ENCODE data around the gene LRRC27. TPM values are rescaled to one million over a fixed set of nuclear protein-coding genes. Genes with fewer than 3 reads are reported as not detected.

Gene LRRC27
- polyA plus RNA-seq, 3 donors = 26.3 to 31.9 (median 26.8) TPM

DNA sequence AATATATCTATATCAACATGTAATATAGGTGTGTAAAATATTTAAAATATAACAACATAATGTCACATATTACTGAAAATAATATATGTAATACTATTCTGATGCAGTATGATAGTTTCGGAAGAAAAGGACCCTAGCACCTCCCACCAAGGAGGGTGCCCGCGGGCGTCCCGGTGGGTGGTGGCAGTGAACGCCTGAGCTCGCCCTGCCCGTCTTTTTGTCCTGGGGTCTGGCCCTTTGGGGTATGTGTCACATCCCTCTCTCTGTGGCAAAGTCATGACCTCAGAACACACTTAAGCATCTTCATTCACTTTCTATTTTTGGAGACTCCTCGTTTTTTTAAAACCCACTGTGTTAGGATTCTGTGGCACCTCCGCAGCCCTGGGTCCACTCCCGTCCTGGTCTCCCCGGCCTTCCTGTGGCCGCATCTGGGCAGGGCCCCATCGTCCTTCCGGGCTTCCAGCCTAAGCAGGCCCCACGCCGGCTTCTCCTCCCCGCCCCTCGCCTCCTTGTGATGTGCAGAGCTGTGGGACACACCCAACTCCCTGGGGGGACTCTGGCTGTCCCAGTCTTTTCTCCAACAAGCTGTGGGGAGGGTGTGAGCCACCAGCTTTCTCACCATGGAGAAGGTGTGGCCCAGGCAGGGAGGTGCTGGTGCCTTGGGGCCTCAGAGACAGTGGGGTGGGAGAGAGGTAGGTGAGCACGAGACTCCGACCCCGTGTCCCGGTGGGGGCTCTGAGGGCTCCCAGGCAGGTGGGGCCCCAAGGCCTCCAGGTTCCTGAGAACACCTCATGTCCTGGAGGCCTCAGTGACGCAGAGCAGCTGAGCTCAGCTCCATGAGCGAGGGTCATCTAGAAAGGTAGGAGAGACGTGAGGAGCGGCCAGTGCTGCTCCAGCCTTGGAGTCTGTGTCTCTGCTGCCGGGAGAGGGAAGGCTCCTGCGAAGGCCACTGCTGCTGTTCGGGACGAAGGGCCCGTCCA lies 81.5 kb downstream of the LRRC27 start:
- DNase-seq (ENCODE audit: extremely low read depth in 1 of 11, low read depth in 9 of 11, low spot score in 4 of 11) = no peak

DNA sequence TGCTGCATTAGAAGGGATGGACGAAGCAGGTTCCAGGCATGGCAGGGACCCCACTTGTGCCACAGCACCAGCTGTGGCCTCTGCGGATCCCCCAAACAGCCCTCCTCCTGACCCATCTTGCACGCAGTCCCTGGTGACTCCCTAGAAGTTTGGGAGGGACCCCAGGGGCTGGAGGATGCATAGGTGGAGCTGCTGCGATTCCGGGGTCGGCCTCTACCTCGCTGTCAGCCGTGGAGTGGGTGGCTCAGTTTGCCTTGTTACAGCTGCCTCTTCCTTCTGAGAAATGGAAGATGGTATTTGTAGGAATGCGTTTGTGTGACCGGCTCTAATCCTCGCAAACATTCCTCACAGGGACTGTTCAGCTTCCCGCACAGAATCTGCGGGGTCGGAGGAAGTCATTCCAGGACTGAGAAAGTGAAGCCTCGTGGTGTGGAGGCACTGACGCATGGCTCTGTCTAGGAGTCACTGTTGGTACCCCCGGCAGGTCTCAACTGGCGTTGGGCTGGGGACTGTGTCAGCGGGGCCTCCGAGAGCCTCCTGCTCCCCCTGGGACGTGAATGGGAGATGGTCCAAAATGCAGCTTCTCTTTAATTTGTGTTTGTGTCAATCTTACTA lies 82.5 kb downstream of the LRRC27 start:
- no peak for DNase-seq (ENCODE audit: extremely low read depth in 1 of 11, low read depth in 9 of 11, low spot score in 4 of 11)

DNA sequence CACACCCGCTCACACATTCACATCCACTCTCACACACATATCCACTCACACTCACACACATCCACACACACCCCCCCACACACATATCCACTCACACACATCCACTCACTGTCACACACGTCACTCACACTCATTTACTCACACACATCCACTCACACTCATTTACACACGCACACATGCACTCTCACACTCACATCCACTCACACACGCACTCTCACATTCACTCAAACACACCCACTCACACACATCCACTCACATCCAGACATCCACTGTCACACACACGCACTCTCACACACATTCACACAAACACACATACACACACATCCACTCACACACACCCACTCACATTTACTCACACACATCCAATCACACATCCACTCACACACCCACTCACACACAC lies 83.3 kb downstream of the LRRC27 start:
- DNase-seq (ENCODE audit: extremely low read depth in 1 of 11, low read depth in 9 of 11, low spot score in 4 of 11) = no peak

DNA sequence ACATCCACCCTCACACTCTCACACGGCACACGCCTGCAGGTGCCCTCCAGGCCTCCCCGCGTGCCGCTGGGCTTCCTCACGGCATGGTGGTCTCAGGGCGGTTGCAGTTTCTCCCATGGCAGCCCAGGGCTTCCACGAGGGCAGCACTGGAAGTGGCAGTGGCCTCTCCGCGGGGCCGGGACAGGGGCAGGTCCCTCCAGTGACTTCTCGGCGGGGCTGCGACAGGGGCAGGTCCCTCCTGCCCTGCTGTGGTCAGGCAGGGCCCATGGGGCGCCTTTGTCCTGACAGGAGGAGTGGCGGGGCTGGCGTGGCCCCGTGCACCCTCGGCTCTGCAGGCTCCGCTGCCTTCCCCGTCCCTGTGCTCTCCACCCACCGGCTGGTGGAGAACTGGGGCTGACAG lies 84.0 kb downstream of the LRRC27 start:
- no peak for DNase-seq (ENCODE audit: extremely low read depth in 1 of 11, low read depth in 9 of 11, low spot score in 4 of 11)

DNA sequence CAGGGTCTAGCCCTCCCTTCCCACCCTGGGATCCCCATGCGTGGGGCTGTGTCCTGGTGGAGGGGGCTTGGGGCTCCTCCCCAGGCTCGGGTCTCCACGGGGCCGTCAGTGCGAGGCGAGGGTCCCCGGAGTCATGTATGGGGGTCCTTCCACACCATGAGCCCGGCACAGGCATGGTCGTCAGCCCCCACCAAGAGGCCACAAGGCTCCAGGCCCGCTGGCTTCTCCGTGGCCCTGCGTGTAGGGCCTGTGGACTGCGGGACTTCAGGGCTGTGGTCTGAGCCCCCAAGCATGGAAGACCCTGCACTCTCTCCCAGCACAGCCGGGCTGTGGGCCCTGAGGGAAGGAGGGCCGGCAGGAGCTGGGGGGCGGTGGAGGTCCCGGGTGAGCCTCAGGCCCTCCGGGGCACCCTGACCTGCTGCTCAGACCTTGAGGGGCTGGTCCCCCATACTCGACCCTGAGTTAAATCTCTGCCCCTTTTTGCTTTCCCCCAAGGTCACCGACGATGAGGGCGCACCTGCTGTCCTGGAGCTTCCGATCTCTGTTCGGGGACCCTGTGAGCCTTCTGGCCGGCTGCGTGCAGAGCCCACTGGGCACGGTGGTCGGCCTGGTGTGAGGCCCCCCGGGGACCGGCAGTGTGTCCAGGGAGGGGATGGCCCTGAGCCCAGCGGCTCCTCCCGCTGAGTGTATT lies 84.7 kb downstream of the LRRC27 start:
- no peak for DNase-seq (ENCODE audit: extremely low read depth in 1 of 11, low read depth in 9 of 11, low spot score in 4 of 11)

DNA sequence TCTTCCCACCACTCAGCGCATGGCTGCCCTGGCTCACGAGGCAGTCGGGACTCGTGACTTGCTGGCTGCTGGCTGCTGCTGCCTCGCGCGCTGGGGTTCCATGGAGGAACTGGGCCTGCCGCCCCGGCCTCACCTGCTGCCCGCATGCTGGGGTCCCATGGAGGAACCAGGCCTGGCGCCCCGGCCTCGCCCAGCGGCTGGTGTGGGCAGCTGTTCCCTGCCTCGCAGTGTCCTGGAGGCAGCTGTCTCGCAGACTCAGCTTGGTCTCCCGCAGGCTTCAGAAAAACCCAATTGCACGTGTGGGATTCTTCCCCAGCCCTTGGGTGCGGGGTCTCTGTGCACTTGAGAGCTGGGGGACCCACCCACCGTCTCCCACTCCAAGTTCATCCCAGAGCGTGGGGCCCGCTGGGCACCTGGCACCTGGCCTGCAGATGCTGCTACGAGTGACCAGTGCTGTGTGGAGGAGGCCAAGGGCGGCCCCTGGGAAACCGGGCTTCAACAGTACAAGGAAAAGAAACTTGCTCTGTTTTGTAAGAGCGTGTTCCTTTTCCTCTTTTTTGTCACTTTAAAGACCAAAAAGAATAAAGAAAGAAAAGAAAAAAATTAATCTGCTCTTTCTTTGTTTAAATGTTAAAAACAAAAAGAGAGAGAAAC lies 85.4 kb downstream of the LRRC27 start:
- DNase-seq (ENCODE audit: extremely low read depth in 1 of 11, low read depth in 9 of 11, low spot score in 4 of 11) = no peak

DNA sequence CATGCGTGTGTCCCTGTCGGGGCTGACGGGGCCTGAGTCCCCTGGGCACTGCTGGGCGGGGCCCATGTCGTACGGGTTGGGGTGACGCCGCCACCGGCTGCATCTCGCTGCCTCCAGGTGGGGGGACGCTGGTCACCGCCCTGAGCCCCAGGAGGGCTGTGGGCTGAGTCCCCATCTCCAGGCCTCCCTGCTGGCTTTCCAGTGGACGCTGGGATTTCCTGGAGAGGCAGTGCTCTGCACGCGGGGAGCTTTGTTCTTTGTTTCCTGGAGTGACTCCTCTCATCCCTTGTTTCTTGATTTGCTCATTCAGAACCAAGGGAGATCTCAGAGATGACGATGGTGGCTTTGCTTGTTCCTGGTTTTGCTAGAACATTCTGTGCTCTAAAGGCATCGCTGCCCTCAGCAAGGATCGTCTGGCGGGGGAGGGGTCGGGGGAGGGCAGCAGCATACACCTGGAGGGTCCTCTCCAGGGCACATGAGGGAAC lies 86.0 kb downstream of the LRRC27 start:
- DNase-seq (ENCODE audit: extremely low read depth in 1 of 11, low read depth in 9 of 11, low spot score in 4 of 11) = no peak

DNA sequence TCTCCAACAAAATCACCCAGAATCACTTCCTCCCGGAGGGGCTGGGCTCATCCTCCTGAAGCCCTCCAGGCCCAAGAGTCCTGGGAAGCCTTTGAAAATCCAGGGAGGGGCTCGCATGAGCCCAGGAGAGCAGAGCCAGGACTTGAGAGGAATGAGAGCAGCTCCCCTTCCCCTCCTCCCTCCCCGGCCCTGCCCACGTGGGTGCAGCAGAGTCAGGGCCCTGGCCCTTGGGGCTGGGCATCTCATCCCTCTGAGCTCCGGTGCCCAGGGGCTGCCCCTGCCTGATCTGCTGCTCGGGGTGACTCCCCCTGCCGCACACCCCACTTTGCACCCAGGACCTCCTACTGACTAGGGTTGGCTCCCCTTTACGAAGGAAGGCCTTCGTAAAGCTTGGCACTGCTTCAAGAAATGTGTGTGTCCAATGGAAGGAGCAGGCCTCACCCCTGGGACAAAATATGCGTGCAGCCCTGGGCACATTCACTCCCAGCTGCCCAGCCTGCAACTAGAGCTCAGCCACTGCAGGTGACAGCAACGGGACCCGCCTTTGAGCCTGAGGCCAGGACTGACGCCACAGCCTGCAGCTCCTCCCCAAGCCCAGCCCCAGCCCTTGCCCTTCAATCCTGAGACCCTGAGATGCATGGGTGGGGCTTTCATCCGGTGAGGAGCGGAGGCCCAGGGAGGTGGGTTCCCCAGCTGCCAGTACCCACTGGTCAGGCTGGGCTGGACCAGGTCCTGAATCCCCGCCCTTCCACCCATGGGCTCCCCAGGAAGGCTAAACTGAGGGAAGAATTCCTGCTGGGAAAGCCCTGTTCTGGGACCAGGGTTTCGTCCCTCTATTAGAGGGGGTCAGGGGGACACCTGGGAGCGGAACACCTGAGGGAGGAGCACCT lies 86.8 kb downstream of the LRRC27 start:
- no peak for DNase-seq (ENCODE audit: extremely low read depth in 1 of 11, low read depth in 9 of 11, low spot score in 4 of 11)

DNA sequence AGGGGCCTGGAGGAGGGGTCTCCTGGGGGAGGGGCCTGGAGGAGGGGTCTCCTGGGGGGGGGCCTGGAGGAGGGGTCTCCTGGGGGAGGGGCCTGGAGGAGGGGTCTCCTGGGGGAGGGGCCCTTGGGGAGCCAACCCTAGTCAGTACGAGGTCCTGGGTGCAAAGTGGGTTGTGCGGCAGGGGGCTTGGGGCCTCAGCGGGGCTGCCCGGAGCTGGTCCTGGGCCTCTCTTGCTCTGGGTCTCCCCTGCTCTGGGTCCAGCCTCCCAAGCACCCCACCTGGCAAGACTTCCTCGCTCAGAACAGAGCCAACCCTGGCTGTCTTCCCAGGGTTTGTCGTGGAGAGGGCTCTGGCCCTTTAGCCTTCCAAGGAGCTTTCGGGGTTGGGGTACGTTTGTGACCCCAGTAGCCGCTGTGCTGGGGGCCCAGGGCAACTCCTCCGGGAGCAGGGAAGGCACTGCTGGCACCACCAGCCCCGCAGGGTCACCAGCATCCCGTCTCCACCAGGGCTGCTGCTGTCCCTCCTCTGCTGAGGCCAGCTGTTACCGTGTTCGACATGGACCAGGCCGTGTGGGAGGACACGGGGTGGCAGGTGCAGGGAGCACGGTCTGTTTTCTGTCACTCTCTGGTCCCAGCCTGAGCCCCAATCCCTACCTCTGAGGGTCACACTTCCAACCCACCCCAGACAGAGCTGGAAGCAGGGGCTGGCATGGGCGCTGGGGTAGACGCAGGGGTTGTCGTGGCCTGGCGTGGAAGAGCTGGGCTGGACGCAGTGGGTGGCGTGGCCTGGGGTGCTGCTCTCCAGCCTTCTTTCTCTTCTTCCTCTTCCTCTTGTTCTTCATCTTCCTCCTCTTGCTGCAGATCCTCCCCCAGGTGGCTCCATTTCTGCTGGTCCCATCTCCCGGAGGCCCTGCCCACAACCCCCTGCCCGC lies 87.8 kb downstream of the LRRC27 start:
- no peak for DNase-seq (ENCODE audit: extremely low read depth in 1 of 11, low read depth in 9 of 11, low spot score in 4 of 11)

DNA sequence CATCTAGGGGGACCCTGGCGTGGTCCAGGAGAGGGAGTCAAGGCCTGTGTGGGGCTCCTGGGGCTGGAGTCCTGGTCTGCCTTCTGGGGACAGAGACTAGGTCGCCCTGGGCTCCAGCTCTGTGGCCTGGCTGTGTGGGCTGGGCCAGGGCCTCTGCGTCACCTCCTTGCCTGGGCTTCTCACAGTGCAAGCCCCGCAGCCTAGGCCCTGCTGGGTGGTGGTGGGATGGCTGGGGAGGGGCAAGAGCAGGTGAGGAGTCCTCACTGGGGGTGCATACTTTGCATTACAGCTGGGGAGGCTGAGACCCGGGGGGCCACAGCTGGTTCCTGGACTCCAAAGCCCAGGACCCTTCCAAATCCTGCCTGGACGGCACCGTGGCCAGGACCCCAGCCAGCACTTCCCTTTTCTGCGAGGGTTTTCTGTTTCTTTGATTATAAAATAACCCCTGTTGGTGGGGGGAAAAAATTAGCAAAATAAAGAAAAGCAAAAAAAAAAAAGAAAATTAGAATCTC lies 88.5 kb downstream of the LRRC27 start:
- DNase-seq (ENCODE audit: extremely low read depth in 1 of 11, low read depth in 9 of 11, low spot score in 4 of 11) = no peak

DNA sequence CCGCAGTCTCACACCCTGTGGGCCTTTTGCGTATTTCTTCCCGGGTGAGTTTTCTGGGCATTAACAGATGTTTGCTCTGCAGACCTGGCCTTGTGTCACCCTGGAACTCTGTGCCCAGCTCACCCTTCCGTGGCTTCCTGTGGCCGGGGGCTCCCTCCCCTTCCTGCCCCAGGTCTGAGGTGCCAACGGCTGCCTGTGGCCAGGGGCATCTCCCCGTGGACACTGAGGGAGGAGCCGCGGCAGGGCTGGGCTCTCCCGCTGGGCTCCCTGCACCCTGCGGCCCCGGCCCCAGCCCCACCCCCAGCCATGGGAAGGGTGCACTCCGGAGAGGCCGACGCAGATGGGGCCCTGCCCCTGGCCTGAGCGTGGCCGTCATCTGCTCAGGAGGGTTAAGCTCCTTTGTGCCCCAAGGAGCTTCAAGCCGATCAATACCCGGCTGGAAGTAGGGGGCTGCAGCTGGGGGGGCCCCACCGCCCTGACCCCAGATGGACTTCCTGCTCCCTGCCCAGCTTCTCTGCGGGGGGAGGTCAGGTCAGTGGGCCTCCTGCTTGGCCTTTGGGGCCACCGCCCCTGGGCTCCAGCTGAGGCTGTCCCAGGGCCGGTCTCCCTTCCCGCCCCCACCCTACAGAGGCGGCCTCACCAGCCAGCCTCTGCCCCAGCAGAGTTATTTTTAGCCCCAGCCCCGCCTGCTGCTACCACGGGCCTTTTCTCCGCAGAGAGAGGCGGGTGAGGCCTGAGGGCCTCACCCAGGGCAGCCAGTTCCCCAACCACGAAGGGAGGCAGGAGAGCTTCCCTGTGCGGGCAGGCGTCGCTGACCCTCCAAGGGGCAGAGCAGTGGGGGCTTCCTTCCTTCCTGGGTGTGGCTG lies 89.2 kb downstream of the LRRC27 start:
- no peak for DNase-seq (ENCODE audit: extremely low read depth in 1 of 11, low read depth in 9 of 11, low spot score in 4 of 11)

DNA sequence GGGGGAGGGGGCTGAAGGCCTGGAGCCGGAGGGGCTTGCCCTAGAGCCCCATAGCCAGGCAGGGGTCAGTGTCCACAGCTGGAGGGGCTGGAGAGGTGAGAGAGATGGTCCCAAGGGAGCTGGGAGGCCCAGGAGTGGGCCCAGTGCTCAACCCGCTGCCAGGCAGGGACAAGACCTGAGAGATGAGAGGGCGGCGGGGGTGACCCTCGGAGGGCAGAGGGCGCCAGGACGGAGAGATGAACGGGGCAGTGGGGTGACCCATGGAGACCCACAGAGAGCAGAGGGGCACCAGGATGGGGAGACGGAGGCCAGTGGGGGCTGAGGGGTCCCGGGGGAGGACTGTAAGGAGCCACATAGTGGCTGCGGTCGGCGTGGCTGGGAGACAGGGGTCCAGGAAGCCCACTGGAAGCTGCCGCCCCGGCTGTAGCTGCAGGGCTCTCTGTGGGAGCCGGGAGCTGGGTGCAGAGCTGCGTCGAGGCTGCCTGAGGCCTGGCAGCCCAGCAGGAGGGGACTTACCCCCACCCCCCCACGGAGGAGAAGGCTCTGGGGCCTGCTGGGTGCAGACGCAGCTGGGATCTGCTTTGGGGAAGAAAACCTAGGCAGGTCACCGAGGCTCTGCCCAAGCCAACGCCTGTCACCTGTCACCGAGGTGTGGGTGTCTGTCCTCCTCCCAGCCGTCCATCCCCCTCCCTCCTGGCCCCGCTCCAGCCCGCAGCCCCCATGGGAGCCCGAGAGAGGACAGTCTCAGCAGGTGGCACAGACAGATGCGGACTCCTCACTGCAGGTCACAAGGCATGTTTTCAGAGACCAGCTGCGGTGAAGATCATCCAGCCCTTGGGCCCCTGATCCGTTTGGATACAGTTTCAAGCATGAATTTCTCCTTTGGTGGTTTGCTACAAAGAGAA lies 90.1 kb downstream of the LRRC27 start:
- DNase-seq (ENCODE audit: extremely low read depth in 1 of 11, low read depth in 9 of 11, low spot score in 4 of 11) = no peak

DNA sequence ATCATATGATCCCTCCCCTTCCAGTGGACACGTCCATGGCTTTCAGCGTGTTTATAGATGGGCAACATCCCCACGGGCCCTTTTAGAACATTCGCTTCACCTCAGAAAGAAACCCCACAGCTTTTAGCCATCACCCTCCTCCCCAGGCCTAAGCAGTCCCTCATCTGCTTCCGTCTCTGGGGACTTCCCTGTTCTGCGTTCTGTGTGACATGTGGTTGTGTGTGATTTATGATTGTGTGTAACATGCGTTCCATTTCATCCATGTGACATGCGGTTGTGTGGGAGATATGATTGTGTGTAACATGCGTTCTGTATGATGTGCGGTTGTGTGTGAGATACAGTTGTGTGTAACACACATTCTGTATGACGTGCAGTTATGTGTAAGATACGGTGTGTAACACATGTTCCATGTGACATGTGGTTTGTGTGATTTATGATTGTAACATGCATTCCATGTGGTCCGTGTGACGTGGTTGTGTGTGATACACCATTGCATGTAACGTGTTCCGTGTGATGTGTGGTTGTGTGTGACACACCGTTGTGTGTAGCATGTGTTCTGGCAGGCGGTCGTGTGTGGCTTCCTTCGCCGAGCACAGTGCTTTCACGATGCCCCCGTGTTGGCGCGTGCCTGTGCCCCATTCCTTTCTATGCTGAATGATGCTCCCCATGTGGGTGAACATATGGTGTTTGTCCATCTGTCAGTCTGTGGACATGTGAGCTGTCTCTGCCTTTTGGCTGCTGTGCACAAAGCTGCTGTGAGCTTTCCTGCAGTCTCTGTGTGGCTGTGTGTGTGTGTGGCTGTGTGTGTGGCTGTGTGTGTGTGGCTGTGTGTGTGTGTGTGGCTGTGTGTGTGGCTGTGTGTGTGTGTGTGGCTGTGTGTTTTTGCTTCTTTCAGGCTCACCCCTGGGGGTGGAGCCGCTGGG lies 91.2 kb downstream of the LRRC27 start:
- DNase-seq (ENCODE audit: extremely low read depth in 1 of 11, low read depth in 9 of 11, low spot score in 4 of 11) = no peak

Measured in renal cortex interstitium (tissue), 11 donors.